ENCODE data around the gene ATXN1. TPM values are rescaled to one million over a fixed set of nuclear protein-coding genes. Genes with fewer than 3 reads are reported as not detected.

ATXN1 gene
- total and polyA plus RNA-seq, 2 of the 13 experiments (the other 11 are each of a cell fraction or from before 2014, with no cell fraction given) = 20.7 to 39.5 TPM

DNA sequence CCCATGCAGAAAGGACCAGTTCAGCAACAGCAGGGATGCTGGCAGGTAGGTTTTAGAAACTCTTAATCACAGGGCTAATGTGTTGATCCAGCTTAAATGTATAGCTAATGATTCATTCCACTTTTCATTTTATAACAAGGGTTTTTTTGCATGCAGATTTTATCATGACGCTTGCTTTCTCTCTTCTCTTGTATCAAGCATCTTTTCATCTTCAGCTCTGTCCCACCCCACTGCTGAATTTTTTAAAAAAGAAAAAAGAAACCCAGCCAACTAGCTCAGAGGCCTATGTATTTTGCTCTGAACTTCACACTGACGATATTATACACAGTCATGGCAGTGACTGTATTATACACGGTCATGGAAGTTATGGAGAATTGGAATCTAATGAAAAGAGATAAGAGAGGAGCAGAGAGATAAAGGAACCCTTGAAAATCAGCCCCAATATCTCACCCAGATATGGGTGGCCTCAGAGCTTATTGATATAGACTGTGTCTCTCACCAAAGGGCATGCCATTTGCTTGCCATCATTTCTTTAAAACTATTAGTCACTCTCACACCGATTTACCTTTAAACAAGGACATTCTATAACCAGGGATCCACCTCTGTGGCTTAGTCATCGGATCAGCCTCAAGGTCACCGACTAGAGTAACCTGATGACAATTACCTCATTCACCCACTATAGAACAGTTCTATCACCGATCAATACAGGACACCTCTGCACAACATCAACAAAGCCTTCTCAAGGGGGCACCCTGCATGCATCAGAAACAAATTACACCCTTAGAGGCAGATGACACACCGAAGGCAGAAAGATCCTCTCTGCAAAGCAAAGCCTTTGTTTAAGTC lies 222.0 kb downstream of the ATXN1 start (continued):
- TF ChIP-seq, protein P1, sequence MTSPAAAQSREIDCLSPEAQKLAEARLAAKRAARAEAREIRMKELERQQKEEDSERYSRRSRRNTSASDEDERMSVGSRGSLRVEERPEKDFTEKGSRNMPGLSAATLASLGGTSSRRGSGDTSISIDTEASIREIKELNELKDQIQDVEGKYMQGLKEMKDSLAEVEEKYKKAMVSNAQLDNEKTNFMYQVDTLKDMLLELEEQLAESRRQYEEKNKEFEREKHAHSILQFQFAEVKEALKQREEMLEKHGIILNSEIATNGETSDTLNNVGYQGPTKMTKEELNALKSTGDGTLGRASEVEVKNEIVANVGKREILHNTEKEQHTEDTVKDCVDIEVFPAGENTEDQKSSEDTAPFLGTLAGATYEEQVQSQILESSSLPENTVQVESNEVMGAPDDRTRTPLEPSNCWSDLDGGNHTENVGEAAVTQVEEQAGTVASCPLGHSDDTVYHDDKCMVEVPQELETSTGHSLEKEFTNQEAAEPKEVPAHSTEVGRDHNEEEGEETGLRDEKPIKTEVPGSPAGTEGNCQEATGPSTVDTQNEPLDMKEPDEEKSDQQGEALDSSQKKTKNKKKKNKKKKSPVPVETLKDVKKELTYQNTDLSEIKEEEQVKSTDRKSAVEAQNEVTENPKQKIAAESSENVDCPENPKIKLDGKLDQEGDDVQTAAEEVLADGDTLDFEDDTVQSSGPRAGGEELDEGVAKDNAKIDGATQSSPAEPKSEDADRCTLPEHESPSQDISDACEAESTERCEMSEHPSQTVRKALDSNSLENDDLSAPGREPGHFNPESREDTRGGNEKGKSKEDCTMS (CRISPR knock-in tag; conservative IDR thresholded peaks at IDR 0.05) = no peak
- TF ChIP-seq PCBP2 (optimal IDR thresholded peaks at IDR 0.05; ENCODE audit: low read depth, low read length, poor library complexity, severe bottlenecking) (no peak), MYC (CRISPR knock-in tag; IDR thresholded peaks at IDR 0.05; ENCODE audit: borderline replicate concordance) (no peak), SSRP1 (CRISPR knock-in tag; IDR thresholded peaks at IDR 0.05) (no peak), RARG (CRISPR knock-in tag; IDR thresholded peaks at IDR 0.05; ENCODE audit: low read depth) (no peak), ZNF775 (CRISPR knock-in tag; IDR thresholded peaks at IDR 0.05; ENCODE audit: borderline replicate concordance) (no peak), CC2D1A (CRISPR knock-in tag; IDR thresholded peaks at IDR 0.05) (no peak), MIXL1 (CRISPR knock-in tag; IDR thresholded peaks at IDR 0.05) (peak; percentile 86; the same call in 1 of the 2 replicates), MAFF (IDR thresholded peaks at IDR 0.05; ENCODE audit: low read depth, low read length) (no peak; the same call in 1 of the 2 replicates), ZMAT3 (CRISPR knock-in tag; conservative IDR thresholded peaks at IDR 0.05) (no peak; the same call in 1 of the 2 replicates), ZNF382 (CRISPR knock-in tag; IDR thresholded peaks at IDR 0.05; ENCODE audit: borderline replicate concordance) (no peak), ZNF251 (CRISPR knock-in tag; IDR thresholded peaks at IDR 0.05) (no peak), ZSCAN9 (CRISPR knock-in tag; IDR thresholded peaks at IDR 0.05; ENCODE audit: borderline replicate concordance) (peak; percentile 65; the same call in 1 of the 2 replicates), IKZF4 (CRISPR knock-in tag; IDR thresholded peaks at IDR 0.05; ENCODE audit: borderline replicate concordance, low read depth, not compliant biosample characterization) (no peak), ZFP36 (IDR thresholded peaks at IDR 0.05; ENCODE audit: borderline replicate concordance, low read depth, low read length, partially characterized antibody) (no peak)
- TF ChIP-seq, protein P2, sequence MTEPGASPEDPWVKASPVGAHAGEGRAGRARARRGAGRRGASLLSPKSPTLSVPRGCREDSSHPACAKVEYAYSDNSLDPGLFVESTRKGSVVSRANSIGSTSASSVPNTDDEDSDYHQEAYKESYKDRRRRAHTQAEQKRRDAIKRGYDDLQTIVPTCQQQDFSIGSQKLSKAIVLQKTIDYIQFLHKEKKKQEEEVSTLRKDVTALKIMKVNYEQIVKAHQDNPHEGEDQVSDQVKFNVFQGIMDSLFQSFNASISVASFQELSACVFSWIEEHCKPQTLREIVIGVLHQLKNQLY (CRISPR knock-in tag; IDR thresholded peaks at IDR 0.05) = no peak; the same call in 1 of the 2 replicates
- TF ChIP-seq, protein P3, sequence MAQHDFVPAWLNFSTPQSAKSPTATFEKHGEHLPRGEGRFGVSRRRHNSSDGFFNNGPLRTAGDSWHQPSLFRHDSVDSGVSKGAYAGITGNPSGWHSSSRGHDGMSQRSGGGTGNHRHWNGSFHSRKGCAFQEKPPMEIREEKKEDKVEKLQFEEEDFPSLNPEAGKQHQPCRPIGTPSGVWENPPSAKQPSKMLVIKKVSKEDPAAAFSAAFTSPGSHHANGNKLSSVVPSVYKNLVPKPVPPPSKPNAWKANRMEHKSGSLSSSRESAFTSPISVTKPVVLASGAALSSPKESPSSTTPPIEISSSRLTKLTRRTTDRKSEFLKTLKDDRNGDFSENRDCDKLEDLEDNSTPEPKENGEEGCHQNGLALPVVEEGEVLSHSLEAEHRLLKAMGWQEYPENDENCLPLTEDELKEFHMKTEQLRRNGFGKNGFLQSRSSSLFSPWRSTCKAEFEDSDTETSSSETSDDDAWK (CRISPR knock-in tag; IDR thresholded peaks at IDR 0.05) = no peak
- TF ChIP-seq, protein P4, sequence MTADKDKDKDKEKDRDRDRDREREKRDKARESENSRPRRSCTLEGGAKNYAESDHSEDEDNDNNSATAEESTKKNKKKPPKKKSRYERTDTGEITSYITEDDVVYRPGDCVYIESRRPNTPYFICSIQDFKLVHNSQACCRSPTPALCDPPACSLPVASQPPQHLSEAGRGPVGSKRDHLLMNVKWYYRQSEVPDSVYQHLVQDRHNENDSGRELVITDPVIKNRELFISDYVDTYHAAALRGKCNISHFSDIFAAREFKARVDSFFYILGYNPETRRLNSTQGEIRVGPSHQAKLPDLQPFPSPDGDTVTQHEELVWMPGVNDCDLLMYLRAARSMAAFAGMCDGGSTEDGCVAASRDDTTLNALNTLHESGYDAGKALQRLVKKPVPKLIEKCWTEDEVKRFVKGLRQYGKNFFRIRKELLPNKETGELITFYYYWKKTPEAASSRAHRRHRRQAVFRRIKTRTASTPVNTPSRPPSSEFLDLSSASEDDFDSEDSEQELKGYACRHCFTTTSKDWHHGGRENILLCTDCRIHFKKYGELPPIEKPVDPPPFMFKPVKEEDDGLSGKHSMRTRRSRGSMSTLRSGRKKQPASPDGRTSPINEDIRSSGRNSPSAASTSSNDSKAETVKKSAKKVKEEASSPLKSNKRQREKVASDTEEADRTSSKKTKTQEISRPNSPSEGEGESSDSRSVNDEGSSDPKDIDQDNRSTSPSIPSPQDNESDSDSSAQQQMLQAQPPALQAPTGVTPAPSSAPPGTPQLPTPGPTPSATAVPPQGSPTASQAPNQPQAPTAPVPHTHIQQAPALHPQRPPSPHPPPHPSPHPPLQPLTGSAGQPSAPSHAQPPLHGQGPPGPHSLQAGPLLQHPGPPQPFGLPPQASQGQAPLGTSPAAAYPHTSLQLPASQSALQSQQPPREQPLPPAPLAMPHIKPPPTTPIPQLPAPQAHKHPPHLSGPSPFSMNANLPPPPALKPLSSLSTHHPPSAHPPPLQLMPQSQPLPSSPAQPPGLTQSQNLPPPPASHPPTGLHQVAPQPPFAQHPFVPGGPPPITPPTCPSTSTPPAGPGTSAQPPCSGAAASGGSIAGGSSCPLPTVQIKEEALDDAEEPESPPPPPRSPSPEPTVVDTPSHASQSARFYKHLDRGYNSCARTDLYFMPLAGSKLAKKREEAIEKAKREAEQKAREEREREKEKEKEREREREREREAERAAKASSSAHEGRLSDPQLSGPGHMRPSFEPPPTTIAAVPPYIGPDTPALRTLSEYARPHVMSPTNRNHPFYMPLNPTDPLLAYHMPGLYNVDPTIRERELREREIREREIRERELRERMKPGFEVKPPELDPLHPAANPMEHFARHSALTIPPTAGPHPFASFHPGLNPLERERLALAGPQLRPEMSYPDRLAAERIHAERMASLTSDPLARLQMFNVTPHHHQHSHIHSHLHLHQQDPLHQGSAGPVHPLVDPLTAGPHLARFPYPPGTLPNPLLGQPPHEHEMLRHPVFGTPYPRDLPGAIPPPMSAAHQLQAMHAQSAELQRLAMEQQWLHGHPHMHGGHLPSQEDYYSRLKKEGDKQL (CRISPR knock-in tag; IDR thresholded peaks at IDR 0.05; ENCODE audit: low read depth) = peak; percentile 80
